ENCODE data around the gene NEK6.

DNA sequence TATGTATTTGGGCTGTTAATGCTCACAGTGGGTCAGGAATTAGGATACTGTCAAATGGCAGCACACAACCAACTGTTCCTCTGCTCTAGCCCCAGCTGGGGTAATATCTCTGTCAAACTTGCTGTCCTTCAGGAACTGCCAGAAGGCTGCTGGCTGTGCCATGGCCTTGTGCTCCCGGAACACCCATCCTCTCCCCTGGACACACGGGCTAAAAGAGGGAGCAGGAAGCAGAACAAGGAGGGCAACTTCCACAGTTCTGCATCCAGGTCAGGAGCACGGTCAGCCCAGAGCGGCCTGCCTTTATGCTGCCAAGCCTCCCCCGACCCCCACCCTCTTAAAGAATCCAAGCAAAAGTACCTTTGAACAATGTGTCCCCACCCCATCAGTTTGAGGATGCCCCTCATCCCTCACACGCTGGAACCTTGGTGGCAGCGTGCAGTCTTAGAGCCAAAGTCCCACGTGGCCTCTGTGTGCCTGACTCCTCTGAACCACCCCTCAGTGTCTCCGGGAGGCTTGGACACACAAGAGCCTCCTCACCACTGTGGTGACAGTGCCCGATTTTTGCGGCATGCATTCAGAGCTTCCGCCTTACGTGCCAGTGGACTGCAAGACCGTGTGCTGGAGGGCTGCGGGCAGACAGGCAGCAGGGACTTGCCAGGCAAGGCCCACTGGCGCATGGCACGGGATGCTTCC lies 96.7 kb downstream of the NEK6 start:
- TF ChIP-seq YY1 (IDR thresholded peaks at IDR 0.05; ENCODE audit: insufficient read depth, insufficient read length) (no peak), ZNF274 (IDR thresholded peaks at IDR 0.05; ENCODE audit: low read depth, low read length) (no peak), SUZ12 (IDR thresholded peaks at IDR 0.05; ENCODE audit: extremely low read depth, insufficient read depth, insufficient read length) (no peak)

All from NT2/D1 (cell line).